ENCODE measurements around the gene KISS1R.
A peak's percentile ranks its signal among the peaks of the same experiment; 100 is the strongest.

The KISS1R gene

DNA sequence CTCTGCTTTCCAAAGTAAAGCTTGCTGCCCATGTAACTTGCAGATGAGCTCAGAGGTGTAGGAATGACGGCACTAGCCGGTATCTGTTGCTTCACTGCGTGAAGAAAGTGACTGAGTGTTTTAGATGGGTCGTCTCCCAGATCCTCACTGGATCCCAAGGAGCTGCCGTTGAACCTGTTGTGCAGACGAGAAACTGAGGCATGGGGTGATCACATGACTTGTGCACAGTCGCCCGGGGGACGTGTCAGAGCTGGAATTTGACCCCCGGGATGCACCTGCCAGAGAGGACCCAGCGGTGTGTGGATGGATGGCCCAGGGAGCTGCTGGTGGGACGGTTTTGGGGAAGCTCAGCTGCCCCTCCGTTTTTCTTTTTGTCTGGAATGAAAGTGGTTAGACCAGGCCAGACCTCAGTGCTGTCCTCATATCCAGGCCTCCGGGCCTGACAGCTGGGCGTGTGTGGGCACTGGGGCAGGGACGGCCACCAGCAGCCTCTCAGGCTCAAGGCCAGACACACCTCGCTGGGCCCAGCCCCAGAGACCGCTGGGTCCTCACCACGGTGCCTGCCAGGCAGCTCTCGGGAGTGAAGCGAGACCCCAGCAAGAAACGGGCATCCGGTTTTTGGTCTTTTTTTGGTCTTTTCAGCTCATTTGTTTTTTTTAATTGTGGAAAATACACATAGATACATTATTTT is 21.2 kb downstream of the KISS1R start:
- no peak overlapping the region for H3K27ac ChIP-seq
- TF ChIP-seq, protein P1, sequence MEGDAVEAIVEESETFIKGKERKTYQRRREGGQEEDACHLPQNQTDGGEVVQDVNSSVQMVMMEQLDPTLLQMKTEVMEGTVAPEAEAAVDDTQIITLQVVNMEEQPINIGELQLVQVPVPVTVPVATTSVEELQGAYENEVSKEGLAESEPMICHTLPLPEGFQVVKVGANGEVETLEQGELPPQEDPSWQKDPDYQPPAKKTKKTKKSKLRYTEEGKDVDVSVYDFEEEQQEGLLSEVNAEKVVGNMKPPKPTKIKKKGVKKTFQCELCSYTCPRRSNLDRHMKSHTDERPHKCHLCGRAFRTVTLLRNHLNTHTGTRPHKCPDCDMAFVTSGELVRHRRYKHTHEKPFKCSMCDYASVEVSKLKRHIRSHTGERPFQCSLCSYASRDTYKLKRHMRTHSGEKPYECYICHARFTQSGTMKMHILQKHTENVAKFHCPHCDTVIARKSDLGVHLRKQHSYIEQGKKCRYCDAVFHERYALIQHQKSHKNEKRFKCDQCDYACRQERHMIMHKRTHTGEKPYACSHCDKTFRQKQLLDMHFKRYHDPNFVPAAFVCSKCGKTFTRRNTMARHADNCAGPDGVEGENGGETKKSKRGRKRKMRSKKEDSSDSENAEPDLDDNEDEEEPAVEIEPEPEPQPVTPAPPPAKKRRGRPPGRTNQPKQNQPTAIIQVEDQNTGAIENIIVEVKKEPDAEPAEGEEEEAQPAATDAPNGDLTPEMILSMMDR (IDR thresholded peaks at IDR 0.05): no peak
- DNase-seq (ENCODE audit: low spot score): no peak
- H3K4me3 ChIP-seq: no peak overlapping the region

DNA sequence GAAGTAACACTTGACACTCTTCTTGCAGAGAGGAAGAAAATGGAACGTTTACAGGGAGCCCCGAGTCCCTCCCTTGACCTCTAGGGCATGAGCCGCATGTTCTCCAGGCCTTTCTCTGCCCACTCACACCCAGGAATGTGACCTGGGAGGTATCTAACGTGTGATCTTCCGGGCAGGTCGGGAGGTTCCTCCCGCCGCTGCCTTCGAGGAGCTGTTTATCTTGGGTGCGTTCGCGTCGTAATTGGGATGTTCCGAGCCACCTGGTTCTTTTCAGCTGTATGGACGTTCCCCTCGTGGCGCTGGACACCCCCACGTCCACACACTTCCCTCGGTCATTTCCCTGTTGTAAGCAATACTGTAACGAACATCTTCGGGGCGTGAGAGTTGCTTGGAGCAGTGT is 22.3 kb downstream of the KISS1R start:
- no peak for DNase-seq (ENCODE audit: low spot score)
- TF ChIP-seq, protein P1 (IDR thresholded peaks at IDR 0.05): no peak
- H3K27ac ChIP-seq: no peak overlapping the region
- H3K4me3 ChIP-seq: no peak overlapping the region

DNA sequence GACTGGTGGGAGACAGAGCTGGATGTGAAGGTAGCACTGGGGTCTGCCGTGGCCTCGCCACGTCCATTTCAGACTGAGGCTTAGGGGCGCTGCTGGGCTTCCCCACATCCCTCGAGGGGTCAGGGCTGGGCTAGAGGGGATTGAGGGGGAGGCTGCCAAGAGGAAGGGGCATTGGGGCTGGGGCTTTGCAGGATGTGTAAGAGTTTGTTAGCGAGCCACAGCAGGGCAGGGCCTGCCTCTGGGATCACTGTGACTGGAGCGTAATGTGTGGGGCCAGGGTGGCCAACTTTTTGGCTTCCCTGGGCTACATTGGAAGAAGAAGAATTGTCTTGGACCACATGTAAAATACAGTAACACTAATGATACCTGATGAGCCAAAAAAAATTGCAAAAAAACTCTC is 22.8 kb downstream of the KISS1R start:
- peak overlapping the region; percentile 85 to 90 for H3K27ac ChIP-seq
- DNase-seq (ENCODE audit: low spot score): no peak
- TF ChIP-seq, protein P1 (IDR thresholded peaks at IDR 0.05): no peak
- H3K4me3 ChIP-seq: no peak overlapping the region

DNA sequence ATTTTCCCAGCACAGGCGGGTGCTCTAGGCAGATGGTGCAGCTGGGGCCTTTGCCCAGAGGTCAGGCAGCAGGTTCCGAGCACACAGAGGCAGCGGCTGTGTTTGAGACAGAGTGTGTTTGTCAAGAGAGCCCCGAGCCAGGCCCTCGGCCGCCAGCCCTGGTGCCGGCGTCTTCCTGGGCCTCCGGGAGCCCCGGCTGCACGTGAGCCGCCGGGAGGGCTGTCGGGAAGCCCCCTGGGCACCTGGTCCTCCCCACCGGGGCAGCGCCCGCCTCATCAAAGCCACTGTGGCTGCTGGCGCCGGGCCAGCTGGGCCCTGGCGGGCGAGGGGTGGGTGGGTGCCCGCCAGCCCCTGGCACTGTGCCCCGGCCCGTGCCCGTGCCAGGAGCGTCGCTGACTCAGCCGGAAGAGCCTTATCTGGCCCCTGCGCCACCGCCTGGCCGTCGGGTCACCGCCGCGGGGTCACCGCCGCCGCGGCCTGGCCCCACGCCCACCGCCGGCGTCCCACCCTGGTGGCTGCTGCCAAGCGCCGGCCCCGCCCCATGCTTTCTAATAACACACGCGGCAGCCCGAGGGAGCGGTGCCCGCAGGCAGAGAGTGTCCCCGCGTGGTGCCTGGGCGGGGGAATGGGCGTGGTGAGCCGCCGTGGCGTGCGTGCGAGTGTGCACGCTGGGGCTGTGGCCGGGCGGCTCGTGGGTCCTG is 23.6 kb downstream of the KISS1R start:
- H3K4me3 ChIP-seq: peak overlapping the region; percentile 69
- TF ChIP-seq, protein P1 (IDR thresholded peaks at IDR 0.05): no peak
- no peak for DNase-seq (ENCODE audit: low spot score)
- H3K27ac ChIP-seq: peak overlapping the region; percentile 85 to 90

DNA sequence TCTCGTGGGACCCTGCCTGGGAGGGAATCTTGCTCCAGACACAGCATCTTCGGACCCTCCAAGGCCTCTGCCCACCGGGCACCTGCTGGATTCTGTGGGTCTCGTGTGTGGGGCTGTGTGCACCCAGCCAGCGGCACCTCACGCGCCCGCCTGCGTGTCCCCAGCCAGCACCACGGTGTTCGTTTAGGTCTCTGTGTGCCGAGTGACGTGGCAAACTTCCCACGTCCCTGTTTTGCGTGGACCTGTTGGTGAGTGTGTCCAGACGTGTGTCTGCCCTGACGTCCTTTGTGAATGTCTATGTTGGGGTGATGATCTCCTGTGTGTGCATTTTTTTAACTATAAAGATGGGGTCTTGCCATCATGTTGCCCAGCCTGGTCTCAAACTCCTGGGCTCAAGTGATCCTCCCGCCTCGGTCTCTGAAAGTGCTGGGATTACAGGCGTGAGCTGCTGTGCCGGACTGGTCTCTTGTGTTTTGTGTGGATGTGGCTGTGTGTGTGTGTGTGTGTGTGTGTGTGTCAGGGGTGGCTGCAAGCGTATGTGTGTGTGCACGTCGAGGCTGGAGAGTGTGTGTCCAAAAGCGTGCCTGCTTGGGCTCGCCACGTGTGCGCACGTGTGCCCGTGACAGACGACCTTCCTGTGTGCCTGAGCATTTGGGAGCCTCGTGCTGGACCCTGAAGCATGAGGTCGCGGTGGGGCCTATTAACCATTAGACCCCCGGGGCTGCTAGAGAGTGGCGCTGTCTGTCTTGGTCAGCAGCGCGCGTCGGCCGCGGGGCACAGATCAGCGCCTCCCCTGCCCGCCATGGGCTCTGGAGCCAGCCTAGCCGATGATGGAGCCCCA is 24.4 kb downstream of the KISS1R start:
- H3K4me3 ChIP-seq: peak overlapping the region; percentile 69
- TF ChIP-seq, protein P1 (IDR thresholded peaks at IDR 0.05): no peak
- DNase-seq (ENCODE audit: low spot score): no peak
- H3K27ac ChIP-seq: peak overlapping the region; percentile 85 to 90

DNA sequence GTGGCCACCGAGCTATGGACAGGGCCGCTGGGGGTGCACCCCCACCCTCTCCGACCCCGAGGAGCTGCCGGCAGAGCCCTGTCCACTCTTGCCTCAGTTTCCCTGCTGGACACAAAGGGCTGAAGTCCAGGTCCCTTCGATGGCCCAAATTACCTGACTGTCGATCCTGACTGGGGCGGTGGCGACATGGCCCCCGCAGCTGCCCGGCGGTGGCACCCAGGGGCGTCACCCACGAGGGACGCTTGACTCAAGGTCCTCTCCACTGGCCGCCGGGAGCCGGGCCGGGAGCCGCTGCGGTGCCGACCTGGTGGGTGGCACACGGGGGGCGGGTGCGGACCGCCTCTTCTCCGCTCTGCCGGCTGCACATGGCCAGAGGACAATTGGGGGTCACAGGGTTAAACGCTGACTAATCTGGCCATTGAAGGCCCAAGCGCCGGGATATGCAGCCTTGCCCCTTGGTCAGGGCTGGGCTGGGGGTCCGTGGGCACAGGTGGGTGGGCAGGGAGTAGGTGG is 25.1 kb downstream of the KISS1R start:
- H3K27ac ChIP-seq: no peak overlapping the region
- DNase-seq (ENCODE audit: low spot score): no peak
- TF ChIP-seq, protein P1 (IDR thresholded peaks at IDR 0.05): no peak

More for the DNA sequence above, 25.1 kb downstream of the KISS1R start:
- H3K4me3 ChIP-seq: no peak overlapping the region
